Measurements from ENCODE around the gene FADS3. TPM values are rescaled to one million over a fixed set of nuclear protein-coding genes. Genes with fewer than 3 reads are reported as not detected.

The FADS3 gene
- total RNA-seq, 1 experiment from 2014 or later = 39.5 TPM

DNA sequence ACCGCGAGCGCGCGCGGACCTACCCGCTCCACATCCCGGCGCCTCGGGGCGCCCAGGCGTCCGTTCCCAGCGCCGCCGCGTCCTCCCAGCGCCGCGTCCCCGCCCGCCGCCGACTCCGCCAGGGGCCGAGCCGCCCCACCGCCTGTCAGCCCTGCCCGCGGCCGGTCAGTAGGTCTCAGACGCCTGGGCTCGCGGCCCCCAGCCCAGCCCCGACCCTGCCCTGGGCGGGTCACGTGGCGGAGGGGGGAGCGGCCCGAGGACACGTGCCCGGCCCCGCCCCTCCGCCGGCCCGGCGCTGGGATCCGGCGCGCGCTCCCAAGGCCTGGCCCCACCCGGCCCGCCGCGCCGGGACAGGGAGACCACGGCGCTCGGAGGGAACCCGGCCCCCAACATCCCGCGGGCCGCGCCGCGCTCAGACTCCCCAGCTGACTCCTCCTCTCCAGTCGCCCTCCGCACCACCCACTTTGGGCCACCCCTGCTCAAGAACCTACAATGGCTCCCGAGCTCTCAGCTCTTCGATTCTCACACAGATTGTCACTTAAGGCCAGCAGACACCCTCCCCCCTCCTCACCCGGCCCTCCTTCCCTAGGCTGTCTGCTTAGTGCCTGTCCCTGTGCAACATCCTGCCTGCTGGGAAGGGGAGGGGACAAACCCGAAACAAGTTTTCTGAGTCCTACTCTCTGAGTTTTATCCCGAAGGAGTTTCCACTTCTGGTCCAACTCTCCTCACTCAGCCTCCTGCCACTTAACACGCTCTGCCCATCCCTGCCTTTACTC is 26.2 kb upstream of the FADS3 start, which contains the start of gene RAB3IL1:
TSS of gene RAB3IL1 (minus strand) at position 233 of the 776 bp plus-strand sequence. CDS start at position 34, 199 bp downstream.
- Histone ChIP-seq H3K9me2 (replicated peaks; ENCODE audit: insufficient read depth, low read length) (no peaks in the 10 kb centered on the region), H3K4me2 (ENCODE audit: low read depth, low read length, poor library complexity, severe bottlenecking) (no peak within 1 kb of the TSS), H2AFZ (ENCODE audit: low read length) (no peak within 1 kb of the TSS), H3K4me1 (ENCODE audit: low read length) (no peaks in the 10 kb centered on the region), H3K4me3 (ENCODE audit: low read length) (no peak within 1 kb of the TSS), H4K20me1 (ENCODE audit: insufficient read depth, low read depth, low read length) (no peaks in the 10 kb centered on the region), H3K9ac (ENCODE audit: low read length) (no peak within 1 kb of the TSS), H3K27ac (ENCODE audit: low read length) (no peak within 1 kb of the TSS), H3K27me3 (ENCODE audit: low read length) (no peaks in the 10 kb centered on the region), H3K9me3 (ENCODE audit: low read length) (no peaks in the 10 kb centered on the region), H3K36me3 (ENCODE audit: insufficient read depth, low read length) (no peaks in the 10 kb centered on the region), H3K79me2 (ENCODE audit: low read length) (no peaks in the 10 kb centered on the region)
- no peak for DNase-seq

DNA sequence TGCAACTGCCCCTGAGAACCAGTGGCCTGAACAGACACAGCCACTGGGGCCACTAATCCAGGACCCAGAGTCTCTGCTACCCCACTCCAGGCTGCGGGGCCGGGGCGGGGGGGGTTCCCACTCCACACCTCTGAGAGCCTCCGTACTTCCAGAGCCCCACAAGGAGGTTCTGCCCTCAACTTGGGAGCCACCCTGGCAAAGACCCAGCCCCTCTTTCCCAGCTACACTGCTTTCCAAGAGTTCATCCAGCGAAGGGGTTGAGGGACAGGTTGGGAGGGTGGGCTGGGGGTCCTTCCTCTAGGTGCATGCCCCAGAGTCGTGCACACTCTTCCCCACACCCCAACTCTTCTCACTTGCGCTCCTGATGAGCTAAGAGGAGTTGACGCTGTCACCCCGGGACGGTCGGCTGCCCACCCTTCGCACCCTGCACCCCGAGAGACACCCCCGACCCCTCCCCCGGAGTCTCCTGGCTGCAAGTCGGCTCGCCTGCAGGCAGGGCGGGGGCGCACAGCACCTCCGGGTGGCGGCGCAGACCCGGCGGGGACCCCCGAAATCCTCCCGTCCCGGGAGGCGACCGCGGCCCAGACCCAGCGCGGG is 25.5 kb upstream of the FADS3 start:
- no peaks in the 10 kb centered on the region for H3K79me2 ChIP-seq (ENCODE audit: low read length)
- H3K27ac ChIP-seq (ENCODE audit: low read length) = no peak overlapping the region
- no peaks in the 10 kb centered on the region for H3K4me1 ChIP-seq (ENCODE audit: low read length)
- no peaks in the 10 kb centered on the region for H3K27me3 ChIP-seq (ENCODE audit: low read length)
- no peak overlapping the region for H3K4me3 ChIP-seq (ENCODE audit: low read length)
- no peaks in the 10 kb centered on the region for H3K9me3 ChIP-seq (ENCODE audit: low read length)
- no peaks in the 10 kb centered on the region for H3K36me3 ChIP-seq (ENCODE audit: insufficient read depth, low read length)
- no peak overlapping the region for H3K9ac ChIP-seq (ENCODE audit: low read length)
- no peak overlapping the region for H2AFZ ChIP-seq (ENCODE audit: low read length)
- DNase-seq = no peak
- H3K4me2 ChIP-seq (ENCODE audit: low read depth, low read length, poor library complexity, severe bottlenecking) = no peak overlapping the region
- no peaks in the 10 kb centered on the region for H3K9me2 ChIP-seq (replicated peaks; ENCODE audit: insufficient read depth, low read length)
- H4K20me1 ChIP-seq (ENCODE audit: insufficient read depth, low read depth, low read length) = no peaks in the 10 kb centered on the region

DNA sequence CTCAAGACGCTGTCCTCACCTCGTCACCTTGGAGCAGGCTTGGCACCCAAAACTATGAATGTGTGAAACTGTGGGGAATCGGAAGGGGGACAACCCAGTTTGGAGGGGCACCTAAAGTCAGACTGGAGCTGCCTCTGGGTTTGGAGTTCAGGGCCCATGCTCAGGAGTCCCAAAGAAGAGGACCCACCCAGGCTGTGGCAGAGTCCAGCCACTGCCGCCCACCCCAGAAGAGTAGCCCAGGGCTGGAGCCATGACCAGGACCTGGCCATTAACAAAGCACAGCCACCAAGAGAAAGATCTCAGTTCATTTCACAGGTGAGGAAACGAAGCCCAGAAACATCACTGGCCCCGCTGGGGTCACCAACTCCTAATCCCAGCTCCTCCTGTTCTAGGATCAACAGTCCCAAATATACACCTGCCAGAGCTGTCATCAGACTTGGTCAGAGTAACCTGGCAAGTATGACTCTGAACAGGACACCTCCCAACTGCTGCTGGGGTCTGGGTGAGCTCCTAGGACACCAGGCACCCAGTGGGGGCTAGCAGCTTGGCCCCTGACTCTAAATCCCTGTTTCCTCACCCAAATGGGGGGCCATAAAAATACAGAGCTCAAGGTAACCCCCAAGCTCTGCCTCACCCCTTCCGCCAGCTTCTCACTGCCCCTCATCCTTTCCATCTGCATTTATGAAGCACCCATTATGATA is 23.3 kb upstream of the FADS3 start:
- no peaks in the 10 kb centered on the region for H3K9me2 ChIP-seq (replicated peaks; ENCODE audit: insufficient read depth, low read length)
- no peak for DNase-seq
- no peak overlapping the region for H3K4me3 ChIP-seq (ENCODE audit: low read length)
- H3K27me3 ChIP-seq (ENCODE audit: low read length) = no peaks in the 10 kb centered on the region
- H3K9me3 ChIP-seq (ENCODE audit: low read length) = no peaks in the 10 kb centered on the region
- H3K4me2 ChIP-seq (ENCODE audit: low read depth, low read length, poor library complexity, severe bottlenecking) = no peak overlapping the region
- no peak overlapping the region for H2AFZ ChIP-seq (ENCODE audit: low read length)
- no peak overlapping the region for H3K27ac ChIP-seq (ENCODE audit: low read length)
- no peaks in the 10 kb centered on the region for H3K4me1 ChIP-seq (ENCODE audit: low read length)
- H3K9ac ChIP-seq (ENCODE audit: low read length) = no peak overlapping the region
- H3K79me2 ChIP-seq (ENCODE audit: low read length) = no peaks in the 10 kb centered on the region
- no peaks in the 10 kb centered on the region for H3K36me3 ChIP-seq (ENCODE audit: insufficient read depth, low read length)
- no peaks in the 10 kb centered on the region for H4K20me1 ChIP-seq (ENCODE audit: insufficient read depth, low read depth, low read length)

DNA sequence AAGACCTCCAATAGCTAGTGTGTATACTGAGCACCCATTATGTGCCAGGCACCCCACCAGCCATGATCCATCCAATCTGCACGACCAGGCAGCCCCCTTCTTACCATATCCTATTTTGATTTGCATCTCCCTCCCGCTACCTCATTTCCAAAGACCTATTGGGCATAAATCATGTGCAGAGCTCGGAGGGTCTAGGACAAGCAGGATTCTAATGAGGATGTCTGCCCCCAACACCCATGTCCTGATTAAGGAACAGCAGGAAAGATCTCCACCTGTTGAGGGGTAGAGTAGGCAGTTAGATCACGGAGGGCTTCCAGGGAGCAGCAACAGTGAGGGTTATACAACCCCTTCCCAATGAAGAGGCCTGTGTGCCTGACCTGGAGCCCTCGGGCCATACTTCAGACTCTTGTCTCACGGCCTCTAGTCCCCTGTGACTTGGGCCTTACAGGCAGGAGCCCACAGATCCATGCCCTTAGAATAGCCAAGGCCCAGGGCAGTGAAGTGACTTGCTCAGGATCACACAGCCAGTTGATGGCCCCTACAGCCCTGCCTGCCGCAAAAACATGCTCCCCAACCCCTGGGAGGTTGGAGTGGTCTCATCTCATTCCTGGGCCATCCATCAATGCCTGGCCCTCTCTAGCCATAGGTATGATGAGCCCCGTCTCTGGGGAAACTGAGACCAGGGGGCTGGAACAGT is 22.5 kb upstream of the FADS3 start:
- H3K4me3 ChIP-seq (ENCODE audit: low read length) = no peak overlapping the region
- H2AFZ ChIP-seq (ENCODE audit: low read length) = no peak overlapping the region
- no peak overlapping the region for H3K4me2 ChIP-seq (ENCODE audit: low read depth, low read length, poor library complexity, severe bottlenecking)
- H3K9me3 ChIP-seq (ENCODE audit: low read length) = no peaks in the 10 kb centered on the region
- DNase-seq = no peak
- no peak overlapping the region for H3K27ac ChIP-seq (ENCODE audit: low read length)
- H3K4me1 ChIP-seq (ENCODE audit: low read length) = no peaks in the 10 kb centered on the region
- H4K20me1 ChIP-seq (ENCODE audit: insufficient read depth, low read depth, low read length) = no peaks in the 10 kb centered on the region
- no peaks in the 10 kb centered on the region for H3K27me3 ChIP-seq (ENCODE audit: low read length)
- no peaks in the 10 kb centered on the region for H3K79me2 ChIP-seq (ENCODE audit: low read length)
- H3K36me3 ChIP-seq (ENCODE audit: insufficient read depth, low read length) = no peaks in the 10 kb centered on the region
- H3K9ac ChIP-seq (ENCODE audit: low read length) = no peak overlapping the region
- no peaks in the 10 kb centered on the region for H3K9me2 ChIP-seq (replicated peaks; ENCODE audit: insufficient read depth, low read length)

DNA sequence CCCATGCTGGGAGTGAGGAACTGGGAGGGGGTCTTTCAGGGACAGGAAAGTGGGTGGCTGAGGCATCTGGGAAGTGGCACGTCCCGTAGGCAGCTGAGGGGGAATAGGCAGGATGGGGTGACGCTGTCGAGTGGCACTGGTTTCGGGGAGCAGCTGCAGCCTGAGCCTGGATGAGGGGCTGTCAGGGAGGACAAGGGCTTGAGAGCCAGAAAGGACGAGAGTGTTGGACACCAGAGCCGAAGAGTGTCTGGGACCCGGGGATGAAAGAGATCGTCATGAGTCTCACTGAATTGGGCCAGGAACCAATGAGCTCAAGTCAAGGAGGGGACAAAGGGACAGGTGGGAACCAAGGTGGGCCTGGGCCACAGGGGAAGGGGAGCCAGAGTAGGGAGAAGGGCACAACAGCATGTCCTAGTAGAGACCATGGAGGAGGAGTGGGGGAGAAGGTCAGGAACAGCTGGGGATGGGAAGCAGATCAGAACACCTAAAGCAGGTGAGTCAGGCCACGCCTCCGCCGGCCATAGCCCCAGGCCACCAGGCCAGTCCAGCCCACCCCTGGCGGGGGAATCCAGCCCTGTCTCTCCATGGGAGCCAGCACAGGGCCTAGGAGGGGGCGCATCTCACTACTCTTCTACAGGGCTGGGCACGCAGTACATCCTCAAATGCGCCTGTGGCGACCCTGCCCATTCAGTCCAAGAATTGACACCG is 21.8 kb upstream of the FADS3 start:
- no peaks in the 10 kb centered on the region for H3K4me1 ChIP-seq (ENCODE audit: low read length)
- H3K36me3 ChIP-seq (ENCODE audit: insufficient read depth, low read length) = no peaks in the 10 kb centered on the region
- no peak for DNase-seq
- H3K27me3 ChIP-seq (ENCODE audit: low read length) = no peaks in the 10 kb centered on the region
- no peak overlapping the region for H2AFZ ChIP-seq (ENCODE audit: low read length)
- H3K27ac ChIP-seq (ENCODE audit: low read length) = no peak overlapping the region
- H3K4me3 ChIP-seq (ENCODE audit: low read length) = no peak overlapping the region
- no peak overlapping the region for H3K9ac ChIP-seq (ENCODE audit: low read length)
- H3K4me2 ChIP-seq (ENCODE audit: low read depth, low read length, poor library complexity, severe bottlenecking) = no peak overlapping the region
- no peaks in the 10 kb centered on the region for H4K20me1 ChIP-seq (ENCODE audit: insufficient read depth, low read depth, low read length)
- no peaks in the 10 kb centered on the region for H3K9me2 ChIP-seq (replicated peaks; ENCODE audit: insufficient read depth, low read length)
- no peaks in the 10 kb centered on the region for H3K9me3 ChIP-seq (ENCODE audit: low read length)
- no peaks in the 10 kb centered on the region for H3K79me2 ChIP-seq (ENCODE audit: low read length)

DNA sequence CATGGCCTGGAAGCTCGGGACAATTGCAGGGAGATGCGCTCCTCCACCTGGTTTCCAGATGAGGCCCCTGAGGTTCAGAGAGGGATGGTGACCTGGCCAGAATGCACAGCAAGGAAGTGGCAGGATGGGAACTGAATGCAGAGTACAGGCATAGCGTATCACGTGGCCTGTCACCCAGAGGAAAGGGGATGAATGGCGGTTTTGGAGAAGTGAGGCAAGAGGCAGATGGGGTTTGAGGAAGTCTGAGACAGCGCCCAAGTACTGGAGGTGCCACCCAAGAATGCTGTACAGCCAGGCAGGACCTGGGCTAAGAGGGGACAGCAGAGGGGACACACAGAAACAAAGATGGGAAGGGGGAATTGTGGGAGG is 21.2 kb upstream of the FADS3 start:
- H3K27ac ChIP-seq (ENCODE audit: low read length) = no peak overlapping the region
- H2AFZ ChIP-seq (ENCODE audit: low read length) = no peak overlapping the region
- DNase-seq = no peak
- no peak overlapping the region for H3K4me2 ChIP-seq (ENCODE audit: low read depth, low read length, poor library complexity, severe bottlenecking)
- no peaks in the 10 kb centered on the region for H3K79me2 ChIP-seq (ENCODE audit: low read length)
- H3K9ac ChIP-seq (ENCODE audit: low read length) = no peak overlapping the region
- no peaks in the 10 kb centered on the region for H3K4me1 ChIP-seq (ENCODE audit: low read length)
- H3K27me3 ChIP-seq (ENCODE audit: low read length) = no peaks in the 10 kb centered on the region
- no peaks in the 10 kb centered on the region for H3K9me2 ChIP-seq (replicated peaks; ENCODE audit: insufficient read depth, low read length)
- no peaks in the 10 kb centered on the region for H3K36me3 ChIP-seq (ENCODE audit: insufficient read depth, low read length)
- no peaks in the 10 kb centered on the region for H3K9me3 ChIP-seq (ENCODE audit: low read length)
- no peak overlapping the region for H3K4me3 ChIP-seq (ENCODE audit: low read length)
- H4K20me1 ChIP-seq (ENCODE audit: insufficient read depth, low read depth, low read length) = no peaks in the 10 kb centered on the region

DNA sequence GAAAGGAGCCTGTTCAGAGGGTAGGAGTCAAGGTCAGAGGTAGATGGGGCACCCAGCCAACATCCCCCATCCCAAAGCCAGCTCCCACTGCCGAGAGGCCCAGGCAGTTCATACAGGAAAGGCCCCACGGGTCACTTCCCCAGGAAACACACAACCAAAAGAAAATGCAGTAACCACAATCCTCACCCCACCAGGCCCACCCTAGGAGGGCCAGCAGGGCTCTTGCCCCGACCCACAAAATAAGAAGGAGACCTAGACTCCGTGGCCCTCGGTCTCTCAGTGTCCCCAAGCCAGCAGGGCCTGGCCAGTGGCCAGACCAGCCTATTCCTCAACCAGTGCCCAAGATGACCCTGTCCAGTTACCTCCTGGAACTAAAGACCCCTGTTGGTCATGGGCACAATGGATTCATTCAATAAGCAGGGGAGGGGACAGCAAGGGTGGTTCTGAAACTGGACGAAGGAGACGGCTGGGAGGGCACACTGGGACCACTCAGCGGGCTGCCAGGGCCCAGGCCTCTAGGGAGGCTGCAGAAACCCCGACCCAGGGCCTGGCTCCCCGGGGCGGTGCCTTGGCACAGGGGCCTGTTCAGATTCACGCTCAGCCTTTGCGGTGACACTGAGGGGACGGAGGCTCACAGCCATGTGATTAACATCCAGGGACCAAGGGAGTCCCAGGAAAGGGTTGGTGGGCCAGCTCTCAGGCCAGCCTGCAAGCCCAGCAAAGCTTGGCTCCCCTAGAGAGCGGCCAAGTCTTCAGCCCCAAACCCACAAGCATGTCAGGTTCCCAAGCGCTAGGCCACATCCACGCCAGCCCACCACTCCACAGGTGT is 20.6 kb upstream of the FADS3 start:
- Histone ChIP-seq H3K4me1 (ENCODE audit: low read length) (no peaks in the 10 kb centered on the region), H2AFZ (ENCODE audit: low read length) (no peak overlapping the region), H3K27me3 (ENCODE audit: low read length) (no peaks in the 10 kb centered on the region), H3K27ac (ENCODE audit: low read length) (no peak overlapping the region), H3K9ac (ENCODE audit: low read length) (no peak overlapping the region), H3K36me3 (ENCODE audit: insufficient read depth, low read length) (no peaks in the 10 kb centered on the region), H3K9me2 (replicated peaks; ENCODE audit: insufficient read depth, low read length) (no peaks in the 10 kb centered on the region), H3K4me2 (ENCODE audit: low read depth, low read length, poor library complexity, severe bottlenecking) (no peak overlapping the region), H3K79me2 (ENCODE audit: low read length) (no peaks in the 10 kb centered on the region), H4K20me1 (ENCODE audit: insufficient read depth, low read depth, low read length) (no peaks in the 10 kb centered on the region), H3K4me3 (ENCODE audit: low read length) (no peak overlapping the region), H3K9me3 (ENCODE audit: low read length) (no peaks in the 10 kb centered on the region)
- no peak for DNase-seq

Measured in Karpas-422 (cell line).